ENCODE data around the gene FLRT1. TPM values are rescaled to one million over a fixed set of nuclear protein-coding genes. Genes with fewer than 3 reads are reported as not detected.

Gene FLRT1
- total and polyA plus RNA-seq, 2 of the 13 experiments (the other 11 are each of a cell fraction or from before 2014, with no cell fraction given): 0.02 to 0.08 TPM

DNA sequence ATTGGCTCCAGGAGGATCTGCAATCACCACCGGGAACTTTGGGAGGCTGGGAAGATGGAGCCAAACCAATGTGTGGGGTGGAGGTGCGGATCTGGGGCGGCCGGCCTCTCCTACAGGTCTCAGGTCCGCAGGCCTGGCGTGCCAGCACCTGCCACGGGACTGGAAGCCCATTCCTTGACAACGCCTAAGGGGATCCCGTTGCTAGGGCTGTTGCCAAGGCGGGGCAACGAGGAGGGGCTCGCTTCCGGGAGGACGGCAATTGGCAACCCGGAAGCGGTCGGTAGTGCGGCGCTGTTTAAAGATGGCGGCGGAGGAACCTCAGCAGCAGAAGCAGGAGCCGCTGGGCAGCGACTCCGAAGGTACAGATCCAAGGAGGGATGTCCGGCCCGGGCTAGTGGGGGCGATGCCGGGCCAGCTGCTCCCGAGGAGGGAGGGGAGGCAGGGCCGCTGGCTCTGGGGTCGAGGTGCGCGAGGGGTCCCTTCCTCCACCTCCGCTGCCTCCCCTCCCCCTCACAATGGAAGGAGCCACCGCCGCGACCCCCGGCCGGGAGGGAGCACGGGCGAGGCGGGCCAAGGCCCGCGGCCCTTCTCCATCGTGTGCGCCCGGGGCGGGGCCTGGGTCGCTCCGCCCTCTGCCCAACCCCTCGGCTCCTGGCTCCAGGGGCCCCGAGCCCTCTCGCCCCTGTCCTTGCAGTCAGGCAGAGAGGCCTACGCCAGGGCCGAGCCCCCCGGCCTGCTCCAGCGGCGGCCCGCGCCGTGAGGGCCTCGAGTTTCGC, 49.4 kb upstream of the FLRT1 start, which contains the start of gene OTUB1 (continued):
- TF ChIP-seq, protein P1, sequence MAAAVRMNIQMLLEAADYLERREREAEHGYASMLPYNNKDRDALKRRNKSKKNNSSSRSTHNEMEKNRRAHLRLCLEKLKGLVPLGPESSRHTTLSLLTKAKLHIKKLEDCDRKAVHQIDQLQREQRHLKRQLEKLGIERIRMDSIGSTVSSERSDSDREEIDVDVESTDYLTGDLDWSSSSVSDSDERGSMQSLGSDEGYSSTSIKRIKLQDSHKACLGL (CRISPR knock-in tag; IDR thresholded peaks at IDR 0.05): peak; percentile 78
- peak; percentile 71 for TF ChIP-seq MED1 (CRISPR knock-in tag; IDR thresholded peaks at IDR 0.05)
- TF ChIP-seq SPEN (CRISPR knock-in tag; IDR thresholded peaks at IDR 0.05; ENCODE audit: low read depth): peak; percentile 93
- peak; percentile 69 for TF ChIP-seq ZKSCAN8 (CRISPR knock-in tag; IDR thresholded peaks at IDR 0.05; ENCODE audit: borderline replicate concordance)
- TF ChIP-seq, protein P2, sequence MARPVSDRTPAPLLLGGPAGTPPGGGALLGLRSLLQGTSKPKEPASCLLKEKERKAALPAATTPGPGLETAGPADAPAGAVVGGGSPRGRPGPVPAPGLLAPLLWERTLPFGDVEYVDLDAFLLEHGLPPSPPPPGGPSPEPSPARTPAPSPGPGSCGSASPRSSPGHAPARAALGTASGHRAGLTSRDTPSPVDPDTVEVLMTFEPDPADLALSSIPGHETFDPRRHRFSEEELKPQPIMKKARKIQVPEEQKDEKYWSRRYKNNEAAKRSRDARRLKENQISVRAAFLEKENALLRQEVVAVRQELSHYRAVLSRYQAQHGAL (CRISPR knock-in tag; IDR thresholded peaks at IDR 0.05; ENCODE audit: not compliant biosample characterization): peak; percentile 31
- TF ChIP-seq ZNF543 (CRISPR knock-in tag; IDR thresholded peaks at IDR 0.05): peak; percentile 62
- TF ChIP-seq, protein P3, sequence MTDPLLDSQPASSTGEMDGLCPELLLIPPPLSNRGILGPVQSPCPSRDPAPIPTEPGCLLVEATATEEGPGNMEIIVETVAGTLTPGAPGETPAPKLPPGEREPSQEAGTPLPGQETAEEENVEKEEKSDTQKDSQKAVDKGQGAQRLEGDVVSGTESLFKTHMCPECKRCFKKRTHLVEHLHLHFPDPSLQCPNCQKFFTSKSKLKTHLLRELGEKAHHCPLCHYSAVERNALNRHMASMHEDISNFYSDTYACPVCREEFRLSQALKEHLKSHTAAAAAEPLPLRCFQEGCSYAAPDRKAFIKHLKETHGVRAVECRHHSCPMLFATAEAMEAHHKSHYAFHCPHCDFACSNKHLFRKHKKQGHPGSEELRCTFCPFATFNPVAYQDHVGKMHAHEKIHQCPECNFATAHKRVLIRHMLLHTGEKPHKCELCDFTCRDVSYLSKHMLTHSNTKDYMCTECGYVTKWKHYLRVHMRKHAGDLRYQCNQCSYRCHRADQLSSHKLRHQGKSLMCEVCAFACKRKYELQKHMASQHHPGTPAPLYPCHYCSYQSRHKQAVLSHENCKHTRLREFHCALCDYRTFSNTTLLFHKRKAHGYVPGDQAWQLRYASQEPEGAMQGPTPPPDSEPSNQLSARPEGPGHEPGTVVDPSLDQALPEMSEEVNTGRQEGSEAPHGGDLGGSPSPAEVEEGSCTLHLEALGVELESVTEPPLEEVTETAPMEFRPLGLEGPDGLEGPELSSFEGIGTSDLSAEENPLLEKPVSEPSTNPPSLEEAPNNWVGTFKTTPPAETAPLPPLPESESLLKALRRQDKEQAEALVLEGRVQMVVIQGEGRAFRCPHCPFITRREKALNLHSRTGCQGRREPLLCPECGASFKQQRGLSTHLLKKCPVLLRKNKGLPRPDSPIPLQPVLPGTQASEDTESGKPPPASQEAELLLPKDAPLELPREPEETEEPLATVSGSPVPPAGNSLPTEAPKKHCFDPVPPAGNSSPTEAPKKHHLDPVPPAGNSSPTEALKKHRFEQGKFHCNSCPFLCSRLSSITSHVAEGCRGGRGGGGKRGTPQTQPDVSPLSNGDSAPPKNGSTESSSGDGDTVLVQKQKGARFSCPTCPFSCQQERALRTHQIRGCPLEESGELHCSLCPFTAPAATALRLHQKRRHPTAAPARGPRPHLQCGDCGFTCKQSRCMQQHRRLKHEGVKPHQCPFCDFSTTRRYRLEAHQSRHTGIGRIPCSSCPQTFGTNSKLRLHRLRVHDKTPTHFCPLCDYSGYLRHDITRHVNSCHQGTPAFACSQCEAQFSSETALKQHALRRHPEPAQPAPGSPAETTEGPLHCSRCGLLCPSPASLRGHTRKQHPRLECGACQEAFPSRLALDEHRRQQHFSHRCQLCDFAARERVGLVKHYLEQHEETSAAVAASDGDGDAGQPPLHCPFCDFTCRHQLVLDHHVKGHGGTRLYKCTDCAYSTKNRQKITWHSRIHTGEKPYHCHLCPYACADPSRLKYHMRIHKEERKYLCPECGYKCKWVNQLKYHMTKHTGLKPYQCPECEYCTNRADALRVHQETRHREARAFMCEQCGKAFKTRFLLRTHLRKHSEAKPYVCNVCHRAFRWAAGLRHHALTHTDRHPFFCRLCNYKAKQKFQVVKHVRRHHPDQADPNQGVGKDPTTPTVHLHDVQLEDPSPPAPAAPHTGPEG (CRISPR knock-in tag; IDR thresholded peaks at IDR 0.05): 0 out of 2 replicates have a peak, but pooled peaks have one; percentile 81
- TF ChIP-seq MEIS2 (CRISPR knock-in tag; IDR thresholded peaks at IDR 0.05): peak; percentile 81
- TF ChIP-seq SP140L (CRISPR knock-in tag; IDR thresholded peaks at IDR 0.05; ENCODE audit: borderline replicate concordance): no peak
- no peak for TF ChIP-seq RARA (CRISPR knock-in tag; IDR thresholded peaks at IDR 0.05)
- TF ChIP-seq ZNF205 (CRISPR knock-in tag; IDR thresholded peaks at IDR 0.05): 0 out of 2 replicates have a peak, but pooled peaks have one; percentile 73
- peak; percentile 95; the same call in 1 of the 2 replicates for TF ChIP-seq MAF1 (CRISPR knock-in tag; IDR thresholded peaks at IDR 0.05; ENCODE audit: borderline replicate concordance)
- no peak; the same call in 1 of the 2 replicates for TF ChIP-seq STAT5B (CRISPR knock-in tag; IDR thresholded peaks at IDR 0.05)
- TF ChIP-seq, protein P4, sequence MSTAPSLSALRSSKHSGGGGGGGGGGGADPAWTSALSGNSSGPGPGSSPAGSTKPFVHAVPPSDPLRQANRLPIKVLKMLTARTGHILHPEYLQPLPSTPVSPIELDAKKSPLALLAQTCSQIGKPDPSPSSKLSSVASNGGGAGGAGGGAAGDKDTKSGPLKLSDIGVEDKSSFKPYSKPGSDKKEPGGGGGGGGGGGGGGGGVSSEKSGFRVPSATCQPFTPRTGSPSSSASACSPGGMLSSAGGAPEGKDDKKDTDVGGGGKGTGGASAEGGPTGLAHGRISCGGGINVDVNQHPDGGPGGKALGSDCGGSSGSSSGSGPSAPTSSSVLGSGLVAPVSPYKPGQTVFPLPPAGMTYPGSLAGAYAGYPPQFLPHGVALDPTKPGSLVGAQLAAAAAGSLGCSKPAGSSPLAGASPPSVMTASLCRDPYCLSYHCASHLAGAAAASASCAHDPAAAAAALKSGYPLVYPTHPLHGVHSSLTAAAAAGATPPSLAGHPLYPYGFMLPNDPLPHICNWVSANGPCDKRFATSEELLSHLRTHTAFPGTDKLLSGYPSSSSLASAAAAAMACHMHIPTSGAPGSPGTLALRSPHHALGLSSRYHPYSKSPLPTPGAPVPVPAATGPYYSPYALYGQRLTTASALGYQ (CRISPR knock-in tag; IDR thresholded peaks at IDR 0.05): no peak; the same call in 1 of the 2 replicates
- TF ChIP-seq KAT2B (IDR thresholded peaks at IDR 0.05; ENCODE audit: borderline replicate concordance, low read depth, low read length): no peak
- TF ChIP-seq, protein P5, sequence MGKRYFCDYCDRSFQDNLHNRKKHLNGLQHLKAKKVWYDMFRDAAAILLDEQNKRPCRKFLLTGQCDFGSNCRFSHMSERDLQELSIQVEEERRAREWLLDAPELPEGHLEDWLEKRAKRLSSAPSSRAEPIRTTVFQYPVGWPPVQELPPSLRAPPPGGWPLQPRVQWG (CRISPR knock-in tag; IDR thresholded peaks at IDR 0.05; ENCODE audit: borderline replicate concordance, low read depth): no peak
- TF ChIP-seq ZNF878 (CRISPR knock-in tag; IDR thresholded peaks at IDR 0.05): no peak
